GM19324 (cell line): Measurements from ENCODE around the gene CCNI2.
A peak's percentile ranks its signal among the peaks of the same experiment; 100 is the strongest.
"Not testable (repeated sequence)": the region's sequence is repeated elsewhere in the genome, so short reads cannot be mapped to it uniquely, and the experiment has no call there.

Experiments used
- ATAC-seq: cut with Tn5 transposase; IDR thresholded peaks from one replicate; pipeline ENCODE4 v1.9.1; 2021; ENCODE audit warnings: mild to moderate bottlenecking, moderate library complexity; ENCODE audit not compliant: unreplicated experiment, low FRiP score

CCNI2 gene

GRCh38 chr5:132777209-132778069 lies 30.2 kb downstream of the CCNI2 start, which contains the start of gene SEPTIN8:
TSS of gene SEPTIN8 (minus strand) at chr5:132777239. CDS start at chr5:132777137, 102 bp downstream.
- peak; percentile 51 for ATAC-seq

GRCh38 chr5:132778129-132778528 lies 30.9 kb downstream of the CCNI2 start:
- no peak for ATAC-seq

GRCh38 chr5:132778856-132779255 lies 31.6 kb downstream of the CCNI2 start:
- ATAC-seq = no peak

- ATAC-seq = no peak
Measured at GRCh38 chr5:132779961-132780360, 32.7 kb downstream of the CCNI2 start.

GRCh38 chr5:132780577-132780976 lies 33.4 kb downstream of the CCNI2 start:
- no peak for ATAC-seq

- ATAC-seq = no peak
Measured at GRCh38 chr5:132781029-132781428, 33.8 kb downstream of the CCNI2 start.

- ATAC-seq = no peak
Measured at GRCh38 chr5:132782101-132782500, 34.9 kb downstream of the CCNI2 start.

- no peak for ATAC-seq
Measured at GRCh38 chr5:132785365-132785764, 38.1 kb downstream of the CCNI2 start.

- ATAC-seq = no peak
Measured at GRCh38 chr5:132785864-132786263, 38.6 kb downstream of the CCNI2 start.

- no peak for ATAC-seq
Measured at GRCh38 chr5:132787076-132787475, 39.9 kb downstream of the CCNI2 start.

GRCh38 chr5:132788508-132788907 lies 41.3 kb downstream of the CCNI2 start:
- no peak for ATAC-seq

GRCh38 chr5:132788990-132789886 lies 42.0 kb downstream of the CCNI2 start:
- no peak for ATAC-seq

- ATAC-seq = no peak
Measured at GRCh38 chr5:132790201-132790865, 43.1 kb downstream of the CCNI2 start.

GRCh38 chr5:132791026-132791425 lies 43.8 kb downstream of the CCNI2 start:
- ATAC-seq = no peak

GRCh38 chr5:132797651-132798050 lies 50.4 kb downstream of the CCNI2 start:
- no peak for ATAC-seq

- ATAC-seq = no peak
Measured at GRCh38 chr5:132799392-132799791, 52.2 kb downstream of the CCNI2 start.

GRCh38 chr5:132800545-132800944 lies 53.3 kb downstream of the CCNI2 start:
- no peak for ATAC-seq

- no peak for ATAC-seq
Measured at GRCh38 chr5:132802044-132802684, 54.9 kb downstream of the CCNI2 start.

- not testable (repeated sequence) for ATAC-seq
Measured at GRCh38 chr5:132802685-132803066, 55.5 kb downstream of the CCNI2 start.
